A549 (cell line): ENCODE data around the gene ELFN1. TPM values are rescaled to one million over a fixed set of nuclear protein-coding genes. Genes with fewer than 3 reads are reported as not detected.

Experiments used
- ATAC-seq, 2 experiments: fragments of 200-7000 bp in 1 of 2; fragments of >200 bp in 1 of 2; cut with Nextera tagmentation in 1 of 2; cut with Tn5 transposase in 1 of 2; 3 replicates each; pipeline versions ENCODE4 v1.8.0 to v1.9.1; 2018 to 2020; ENCODE audit warnings: mild to moderate bottlenecking in 1 of 2, moderate library complexity in 1 of 2
- CTCF ChIA-PET: fragments of 300-600 bp; sonication (Branson Sonifier 250); formaldehyde crosslinking; extraction: SDS; loops from one replicate; lab custom pipeline; 2021; ENCODE audit warnings: antibody characterized with exemption, inconsistent platforms; lab: Yijun Ruan, JAX
- POLR2A ChIA-PET: fragments of 350-600 bp; formaldehyde crosslinking; extraction: SDS; loops from one replicate; lab custom pipeline; 2021; ENCODE audit warnings: antibody characterized with exemption, inconsistent platforms; lab: Yijun Ruan, JAX
- DNase-seq, 2 experiments: peaks; one replicate each; pipeline versions ENCODE4 v3.0.0 to v3.0.0-alpha.2; 2011 to 2016; ENCODE audit warnings: low read depth in 1 of 2, low spot score in 1 of 2
- FAIRE-seq: peaks from 2 replicates; lab custom pipeline; 2011; peaks lifted over from hg19 to GRCh38; lab: Jason Lieb, UNC
- H3K27ac ChIP-seq, 2 experiments: fragments of >200 bp; sonication (Bioruptor Twin); formaldehyde crosslinking; 3 replicates each; pipeline ENCODE4 v1.5.1; 2016 to 2017
- H3K4me1 ChIP-seq: fragments of >200 bp; sonication (Bioruptor Twin); formaldehyde crosslinking; 3 replicates; pipeline ENCODE4 v1.6.1; 2016
- H3K4me2 ChIP-seq: fragments of >200 bp; sonication (Bioruptor Twin); formaldehyde crosslinking; 3 replicates; pipeline ENCODE4 v1.6.1; 2016
- H3K4me3 ChIP-seq: fragments of >200 bp; sonication (Bioruptor Twin); formaldehyde crosslinking; 3 replicates; pipeline ENCODE4 v1.5.1; 2016
- H3K9me3 ChIP-seq: fragments of >200 bp; sonication (Bioruptor Twin); formaldehyde crosslinking; 3 replicates; pipeline ENCODE4 v1.6.1; 2016
- BCL3 ChIP-seq: fragments of >200 bp; sonication (Bioruptor Twin); formaldehyde crosslinking; IDR thresholded peaks from 3 replicates; pipeline ENCODE4 v1.6.1; 2016
- CBX2 ChIP-seq: fragments of 200-600 bp; sonication (generic); IDR thresholded peaks from 2 replicates; pipeline ENCODE4 v1.6.1; 2016; ENCODE audit warnings: low read depth, mild to moderate bottlenecking, borderline replicate concordance
- CHD2 ChIP-seq: fragments of 150-350 bp; IDR thresholded peaks from 2 replicates; pipeline ENCODE4 v1.6.1; 2014; ENCODE audit warnings: low read length; ENCODE audit not compliant: partially characterized antibody
- EP300 ChIP-seq, 2 experiments: fragments of >200 bp; sonication (Bioruptor Twin); formaldehyde crosslinking; IDR thresholded peaks; 2 replicates in 1 of 2; 3 replicates in 1 of 2; pipeline ENCODE4 v1.6.1; 2016 to 2017
- FOSL2 ChIP-seq, 2 experiments: fragments of 450-650 bp in 1 of 2; fragments of >200 bp in 1 of 2; sonication (Bioruptor Twin) in 1 of 2; formaldehyde crosslinking; IDR thresholded peaks; 2 replicates each; pipeline versions ENCODE4 v1.5.0 to v1.6.1; 2016 to 2020; ENCODE audit warnings: mild to moderate bottlenecking in 1 of 2, moderate library complexity in 1 of 2
- FOXS1 ChIP-seq: fragments of 250-450 bp; sonication (Bioruptor Pico); IDR thresholded peaks from 2 replicates; pipeline ENCODE4 v1.5.0; 2020; ENCODE audit warnings: mild to moderate bottlenecking, moderate library complexity
- GATA3 ChIP-seq: IDR thresholded peaks from 2 replicates; pipeline ENCODE4 v1.6.1; 2012; ENCODE audit warnings: borderline replicate concordance
- HOXB13 ChIP-seq: fragments of 250-450 bp; sonication (Bioruptor Pico); IDR thresholded peaks from 2 replicates; pipeline ENCODE4 v1.5.0; 2020; ENCODE audit warnings: low read depth, mild to moderate bottlenecking, moderate library complexity
- HOXB5 ChIP-seq: fragments of 250-450 bp; sonication (Bioruptor Pico); IDR thresholded peaks from 2 replicates; pipeline ENCODE4 v1.5.0; 2020; ENCODE audit warnings: mild to moderate bottlenecking, moderate library complexity
- JUN ChIP-seq, 2 experiments: fragments of >200 bp; sonication (Bioruptor Twin); formaldehyde crosslinking; IDR thresholded peaks; 2 replicates in 1 of 2; 3 replicates in 1 of 2; pipeline ENCODE4 v1.6.1; 2016 to 2017
- MAFK ChIP-seq: fragments of 450-650 bp; IDR thresholded peaks from 2 replicates; pipeline ENCODE4 v1.6.1; 2014; ENCODE audit not compliant: partially characterized antibody
- NPAS2 ChIP-seq: fragments of 250-450 bp; sonication (Bioruptor Pico); IDR thresholded peaks from 2 replicates; pipeline ENCODE4 v1.8.0; 2022; ENCODE audit warnings: mild to moderate bottlenecking, moderate library complexity, borderline replicate concordance
- NR3C1 ChIP-seq: fragments of >200 bp; sonication (Bioruptor Twin); formaldehyde crosslinking; IDR thresholded peaks from 3 replicates; pipeline ENCODE4 v1.6.1; 2017
- PHF8 ChIP-seq: fragments of 200-600 bp; sonication (generic); IDR thresholded peaks from 2 replicates; pipeline ENCODE4 v1.6.1; 2016; ENCODE audit warnings: low read depth, mild to moderate bottlenecking, antibody characterized with exemption, moderate library complexity, borderline replicate concordance
- POLR2AphosphoS2 ChIP-seq: conservative IDR thresholded peaks from 2 replicates; pipeline ENCODE4 v1.6.1; 2012; ENCODE audit warnings: low read length, improper control_type of control experiment, inconsistent platforms
- RNF2 ChIP-seq: fragments of 200-600 bp; sonication (generic); IDR thresholded peaks from 2 replicates; pipeline ENCODE4 v1.6.1; 2016; ENCODE audit warnings: low read depth, mild to moderate bottlenecking, antibody characterized with exemption, moderate library complexity, borderline replicate concordance
- TFCP2L1 ChIP-seq: fragments of 250-450 bp; sonication (Bioruptor Pico); IDR thresholded peaks from 2 replicates; pipeline ENCODE4 v1.5.0; 2021; ENCODE audit warnings: mild to moderate bottlenecking
- ZFP36 ChIP-seq: fragments of 450-650 bp; IDR thresholded peaks from 2 replicates; pipeline ENCODE4 v1.6.1; 2014; ENCODE audit warnings: borderline replicate concordance; ENCODE audit not compliant: partially characterized antibody
- ZNF302 ChIP-seq: fragments of 250-450 bp; sonication (Bioruptor Pico); IDR thresholded peaks from 2 replicates; pipeline ENCODE4 v1.9.0; 2021; ENCODE audit warnings: inconsistent platforms, mild to moderate bottlenecking, moderate library complexity
- WGBS: methylation state at CpG from one replicate; pipeline ENCODE4 v1.1.6; 2017; ENCODE audit errors: missing lambda C conversion rate; 5-methylcytosine and 5-hydroxymethylcytosine counted together
- polyA plus RNA-seq, 4 experiments: library from polyadenylated mRNA; depleted of rRNA in 3 of 4; stranded (reverse); fragments of >200 nt; fragmentation: RNase III in 1 of 4; extraction: RNeasy Plus Mini Kit Qiagen cat#74134 plus additional on column Dnase treatment in 1 of 4; gene quantifications; 2 replicates in 3 of 4; 3 replicates in 1 of 4; pipeline ENCODE4 v1.2.3, GENCODE V29; 2011 to 2017
- TF ChIP-seq, protein P1 (sequence below): fragments of 450-650 bp; IDR thresholded peaks from 2 replicates; pipeline ENCODE4 v1.6.1; 2014; ENCODE audit warnings: antibody characterized with exemption
- TF ChIP-seq, protein P2 (sequence below): fragments of >200 bp; sonication (Bioruptor Twin); formaldehyde crosslinking; IDR thresholded peaks from 3 replicates; pipeline ENCODE4 v1.5.1; 2016
- TF ChIP-seq, protein P3 (sequence below): fragments of >200 bp; sonication (Bioruptor Twin); formaldehyde crosslinking; IDR thresholded peaks from 2 replicates; pipeline ENCODE4 v1.6.1; 2016

ELFN1 gene
- polyA plus RNA-seq, 2 of the 4 experiments (the other 2 are of a cell fraction): 0.08 to 0.10 TPM

- 43% methylated on average over 12 of the region's 16 CpGs for WGBS
- H3K27ac ChIP-seq: no peak overlapping the region
- DNase-seq (peak in 1 of 2 experiments; percentile 50), FAIRE-seq (no peak), ATAC-seq (peak; percentile 22 to 49; a peak in 3 of 6 replicates)
- H3K4me2 ChIP-seq: no peak overlapping the region
- ChIA-PET CTCF (interaction anchor here (0.6 to 1.8 kb wide), 6 partner anchors 10 to 115 kb away, joined by 3 to 7 read pairs (median 3); no protein-coding TSS in a partner anchor), POLR2A (no interaction called here)
- no peak overlapping the region for H3K4me3 ChIP-seq
- TF ChIP-seq POLR2AphosphoS2: no peak
- no peak for TF ChIP-seq FOXS1 (CRISPR knock-in tag)
- no peak for TF ChIP-seq ZFP36
- no peak for TF ChIP-seq ZNF302 (CRISPR knock-in tag)
- no peak for TF ChIP-seq GATA3
- no peak for TF ChIP-seq JUN (IDR thresholded peaks at IDR 0.05)
- no peak for TF ChIP-seq BCL3
- no peak for TF ChIP-seq CHD2
- no peak for TF ChIP-seq FOSL2 (IDR thresholded peaks at IDR 0.05)
- no peak for TF ChIP-seq FOSL2 (CRISPR knock-in tag; IDR thresholded peaks at IDR 0.05)
- TF ChIP-seq RNF2: no peak
- no peak for TF ChIP-seq NPAS2 (CRISPR knock-in tag)
- no peak for TF ChIP-seq CBX2
- no peak for TF ChIP-seq MAFK
- TF ChIP-seq EP300 (IDR thresholded peaks at IDR 0.05): no peak
- TF ChIP-seq TFCP2L1: no peak
- TF ChIP-seq, protein P1, sequence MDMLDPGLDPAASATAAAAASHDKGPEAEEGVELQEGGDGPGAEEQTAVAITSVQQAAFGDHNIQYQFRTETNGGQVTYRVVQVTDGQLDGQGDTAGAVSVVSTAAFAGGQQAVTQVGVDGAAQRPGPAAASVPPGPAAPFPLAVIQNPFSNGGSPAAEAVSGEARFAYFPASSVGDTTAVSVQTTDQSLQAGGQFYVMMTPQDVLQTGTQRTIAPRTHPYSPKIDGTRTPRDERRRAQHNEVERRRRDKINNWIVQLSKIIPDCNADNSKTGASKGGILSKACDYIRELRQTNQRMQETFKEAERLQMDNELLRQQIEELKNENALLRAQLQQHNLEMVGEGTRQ: no peak
- TF ChIP-seq, protein P2, sequence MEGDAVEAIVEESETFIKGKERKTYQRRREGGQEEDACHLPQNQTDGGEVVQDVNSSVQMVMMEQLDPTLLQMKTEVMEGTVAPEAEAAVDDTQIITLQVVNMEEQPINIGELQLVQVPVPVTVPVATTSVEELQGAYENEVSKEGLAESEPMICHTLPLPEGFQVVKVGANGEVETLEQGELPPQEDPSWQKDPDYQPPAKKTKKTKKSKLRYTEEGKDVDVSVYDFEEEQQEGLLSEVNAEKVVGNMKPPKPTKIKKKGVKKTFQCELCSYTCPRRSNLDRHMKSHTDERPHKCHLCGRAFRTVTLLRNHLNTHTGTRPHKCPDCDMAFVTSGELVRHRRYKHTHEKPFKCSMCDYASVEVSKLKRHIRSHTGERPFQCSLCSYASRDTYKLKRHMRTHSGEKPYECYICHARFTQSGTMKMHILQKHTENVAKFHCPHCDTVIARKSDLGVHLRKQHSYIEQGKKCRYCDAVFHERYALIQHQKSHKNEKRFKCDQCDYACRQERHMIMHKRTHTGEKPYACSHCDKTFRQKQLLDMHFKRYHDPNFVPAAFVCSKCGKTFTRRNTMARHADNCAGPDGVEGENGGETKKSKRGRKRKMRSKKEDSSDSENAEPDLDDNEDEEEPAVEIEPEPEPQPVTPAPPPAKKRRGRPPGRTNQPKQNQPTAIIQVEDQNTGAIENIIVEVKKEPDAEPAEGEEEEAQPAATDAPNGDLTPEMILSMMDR: no peak
- H3K9me3 ChIP-seq: no peaks in the 10 kb centered on the region
- H3K4me1 ChIP-seq: no peaks in the 10 kb centered on the region
Measured at GRCh38 chr7:1693991-1694524, 24.0 kb downstream of the ELFN1 start.

DNA sequence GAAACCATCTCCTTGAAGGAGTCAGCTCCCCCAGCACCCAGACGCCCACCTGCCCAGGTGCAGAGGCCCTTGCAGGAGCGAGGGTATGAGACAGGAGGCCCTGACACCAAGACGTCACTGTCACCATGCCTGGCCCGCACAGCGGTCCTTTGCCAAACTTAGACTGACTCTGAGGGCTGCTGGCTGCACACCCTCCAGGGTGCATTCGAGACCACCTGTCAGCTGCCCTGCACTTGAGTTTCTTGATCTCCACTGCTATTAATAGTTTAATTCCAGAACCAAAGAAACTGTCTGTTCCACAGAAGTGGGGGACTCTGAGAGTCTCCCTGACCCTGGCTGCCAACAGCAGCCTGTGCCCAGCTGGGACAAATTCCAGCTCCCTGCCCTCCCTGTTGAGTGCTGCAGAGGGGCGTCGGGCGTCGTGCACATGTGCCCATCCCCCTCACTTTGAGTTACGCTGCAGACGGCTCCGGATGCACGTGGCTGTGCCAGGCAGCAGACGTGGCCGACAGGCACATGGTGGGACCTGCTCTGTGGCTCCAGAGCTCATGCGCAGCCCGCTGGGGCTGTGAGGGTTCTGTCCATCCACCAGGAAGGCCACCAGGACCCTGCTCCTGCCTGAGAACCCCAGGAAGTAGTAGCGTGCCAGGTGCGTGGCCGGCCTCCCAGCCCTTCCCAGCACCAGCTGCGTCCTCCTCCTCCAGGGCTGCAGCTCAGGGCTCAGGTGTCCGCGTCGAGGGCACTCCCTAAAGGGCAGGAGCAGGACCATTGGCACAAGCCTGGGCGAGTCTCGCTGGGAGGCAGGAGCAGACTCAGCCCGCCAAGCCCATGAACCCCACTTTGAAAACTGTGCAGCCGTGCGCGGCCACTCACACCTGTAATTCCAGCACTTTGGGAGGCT, 24.8 kb downstream of the ELFN1 start:
- ChIA-PET CTCF (interaction anchor here (0.6 to 1.8 kb wide), 6 partner anchors 9 to 116 kb away, joined by 3 to 7 read pairs (median 3); no protein-coding TSS in a partner anchor), POLR2A (no interaction called here)
- ATAC-seq (0 out of 6 replicates have a peak, but pooled peaks of 1 of the 2 experiments have one; percentile 6), FAIRE-seq (no peak), DNase-seq (no peak)
- H3K4me3 ChIP-seq: no peak overlapping the region
- TF ChIP-seq POLR2AphosphoS2 (no peak), HOXB13 (no peak), PHF8 (no peak), HOXB5 (CRISPR knock-in tag) (no peak), BCL3 (no peak), NR3C1 (no peak)
- TF ChIP-seq, protein P3, sequence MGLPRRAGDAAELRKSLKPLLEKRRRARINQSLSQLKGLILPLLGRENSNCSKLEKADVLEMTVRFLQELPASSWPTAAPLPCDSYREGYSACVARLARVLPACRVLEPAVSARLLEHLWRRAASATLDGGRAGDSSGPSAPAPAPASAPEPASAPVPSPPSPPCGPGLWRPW: no peak
- no peaks in the 10 kb centered on the region for H3K9me3 ChIP-seq
- WGBS: 71% methylated on average over 23 of the region's 31 CpGs
- no peak overlapping the region for H3K27ac ChIP-seq
- no peaks in the 10 kb centered on the region for H3K4me1 ChIP-seq
- no peak overlapping the region for H3K4me2 ChIP-seq
